Fibroblast of lung (primary cell): ENCODE measurements around the gene RIMS3.

Source experiments
- CTCF ChIP-seq, 2 donors: IDR thresholded peaks in 1 of 2; conservative IDR thresholded peaks in 1 of 2; 1 replicate in 1 of 2; 2 replicates in 1 of 2; pipeline ENCODE4 v1.5.1; 2011 to 2012; ENCODE audit warnings: low read length in 2 of 2, control low read depth in 1 of 2, inconsistent platforms in 1 of 2, low read depth in 1 of 2, mild to moderate bottlenecking in 1 of 2
- EZH2 ChIP-seq: IDR thresholded peaks from 2 replicates; pipeline ENCODE4 v1.5.1; 2012; ENCODE audit warnings: low read length, control low read depth, mild to moderate bottlenecking; ENCODE audit errors: missing control alignments

GRCh38 chr1:40635763-40636500 is 29.6 kb downstream of the RIMS3 start:
- TF ChIP-seq CTCF (conservative IDR thresholded peaks at IDR 0.05 in 1 of 2, IDR thresholded peaks at IDR 0.05 in 1 of 2; ENCODE audit: low read depth in 1 of 2, low read length in 2 of 2) (no peak), EZH2 (no peak)
